HEK293 (cell line): ENCODE data around the gene PWP1.

Experiments
- SP7 ChIP-seq: fragments of 450-650 bp; formaldehyde crosslinking; IDR thresholded peaks from 2 replicates; pipeline ENCODE4 v1.5.1; 2016; ENCODE audit warnings: missing biosample characterization, missing genetic modification characterization
- ZNF133 ChIP-seq: fragments of 450-650 bp; formaldehyde crosslinking; IDR thresholded peaks from 2 replicates; pipeline ENCODE4 v1.5.1; 2016; ENCODE audit warnings: missing biosample characterization, missing genetic modification characterization
- ZNF202 ChIP-seq: fragments of 450-650 bp; formaldehyde crosslinking; IDR thresholded peaks from 2 replicates; pipeline ENCODE4 v1.5.1; 2016; ENCODE audit warnings: missing biosample characterization, missing genetic modification characterization, borderline replicate concordance
- ZNF311 ChIP-seq: fragments of 450-650 bp; formaldehyde crosslinking; IDR thresholded peaks from 2 replicates; pipeline ENCODE4 v1.5.1; 2017; ENCODE audit warnings: missing biosample characterization, missing genetic modification characterization, borderline replicate concordance
- ZNF416 ChIP-seq: fragments of 450-650 bp; formaldehyde crosslinking; IDR thresholded peaks from 2 replicates; pipeline ENCODE4 v1.5.1; 2016; ENCODE audit warnings: missing biosample characterization, missing genetic modification characterization
- ZNF560 ChIP-seq: fragments of 450-650 bp; formaldehyde crosslinking; IDR thresholded peaks from 2 replicates; pipeline ENCODE4 v1.5.1; 2017; ENCODE audit warnings: missing biosample characterization, missing genetic modification characterization, borderline replicate concordance
- ZSCAN18 ChIP-seq: fragments of 450-650 bp; formaldehyde crosslinking; IDR thresholded peaks from 2 replicates; pipeline ENCODE4 v1.5.1; 2016; ENCODE audit warnings: missing biosample characterization, missing genetic modification characterization
- TF ChIP-seq, protein P1 (sequence below): fragments of 450-650 bp; formaldehyde crosslinking; IDR thresholded peaks from 2 replicates; pipeline ENCODE4 v1.5.1; 2016; ENCODE audit warnings: missing biosample characterization, missing genetic modification characterization
- TF ChIP-seq, protein P2 (sequence below): fragments of 450-650 bp; formaldehyde crosslinking; optimal IDR thresholded peaks from 2 replicates; pipeline ENCODE3; 2016; ENCODE audit warnings: missing biosample characterization, mild to moderate bottlenecking, missing genetic modification characterization
- TF ChIP-seq, protein P3 (sequence below): fragments of 450-650 bp; formaldehyde crosslinking; IDR thresholded peaks from 2 replicates; pipeline ENCODE4; 2016; ENCODE audit warnings: missing biosample characterization, missing genetic modification characterization

- TF ChIP-seq, protein P1, sequence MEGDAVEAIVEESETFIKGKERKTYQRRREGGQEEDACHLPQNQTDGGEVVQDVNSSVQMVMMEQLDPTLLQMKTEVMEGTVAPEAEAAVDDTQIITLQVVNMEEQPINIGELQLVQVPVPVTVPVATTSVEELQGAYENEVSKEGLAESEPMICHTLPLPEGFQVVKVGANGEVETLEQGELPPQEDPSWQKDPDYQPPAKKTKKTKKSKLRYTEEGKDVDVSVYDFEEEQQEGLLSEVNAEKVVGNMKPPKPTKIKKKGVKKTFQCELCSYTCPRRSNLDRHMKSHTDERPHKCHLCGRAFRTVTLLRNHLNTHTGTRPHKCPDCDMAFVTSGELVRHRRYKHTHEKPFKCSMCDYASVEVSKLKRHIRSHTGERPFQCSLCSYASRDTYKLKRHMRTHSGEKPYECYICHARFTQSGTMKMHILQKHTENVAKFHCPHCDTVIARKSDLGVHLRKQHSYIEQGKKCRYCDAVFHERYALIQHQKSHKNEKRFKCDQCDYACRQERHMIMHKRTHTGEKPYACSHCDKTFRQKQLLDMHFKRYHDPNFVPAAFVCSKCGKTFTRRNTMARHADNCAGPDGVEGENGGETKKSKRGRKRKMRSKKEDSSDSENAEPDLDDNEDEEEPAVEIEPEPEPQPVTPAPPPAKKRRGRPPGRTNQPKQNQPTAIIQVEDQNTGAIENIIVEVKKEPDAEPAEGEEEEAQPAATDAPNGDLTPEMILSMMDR (tag by site-specific recombination): no peak
- TF ChIP-seq ZNF133 (tag by site-specific recombination) (no peak), ZNF560 (tag by site-specific recombination) (no peak), ZNF311 (tag by site-specific recombination) (no peak), SP7 (no peak), ZNF416 (tag by site-specific recombination) (no peak), ZSCAN18 (no peak), ZNF202 (tag by site-specific recombination) (no peak)
- TF ChIP-seq, protein P2, sequence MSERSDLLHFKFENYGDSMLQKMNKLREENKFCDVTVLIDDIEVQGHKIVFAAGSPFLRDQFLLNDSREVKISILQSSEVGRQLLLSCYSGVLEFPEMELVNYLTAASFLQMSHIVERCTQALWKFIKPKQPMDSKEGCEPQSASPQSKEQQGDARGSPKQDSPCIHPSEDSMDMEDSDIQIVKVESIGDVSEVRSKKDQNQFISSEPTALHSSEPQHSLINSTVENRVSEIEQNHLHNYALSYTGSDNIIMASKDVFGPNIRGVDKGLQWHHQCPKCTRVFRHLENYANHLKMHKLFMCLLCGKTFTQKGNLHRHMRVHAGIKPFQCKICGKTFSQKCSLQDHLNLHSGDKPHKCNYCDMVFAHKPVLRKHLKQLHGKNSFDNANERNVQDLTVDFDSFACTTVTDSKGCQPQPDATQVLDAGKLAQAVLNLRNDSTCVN (tag by site-specific recombination): no peak
- TF ChIP-seq, protein P3, sequence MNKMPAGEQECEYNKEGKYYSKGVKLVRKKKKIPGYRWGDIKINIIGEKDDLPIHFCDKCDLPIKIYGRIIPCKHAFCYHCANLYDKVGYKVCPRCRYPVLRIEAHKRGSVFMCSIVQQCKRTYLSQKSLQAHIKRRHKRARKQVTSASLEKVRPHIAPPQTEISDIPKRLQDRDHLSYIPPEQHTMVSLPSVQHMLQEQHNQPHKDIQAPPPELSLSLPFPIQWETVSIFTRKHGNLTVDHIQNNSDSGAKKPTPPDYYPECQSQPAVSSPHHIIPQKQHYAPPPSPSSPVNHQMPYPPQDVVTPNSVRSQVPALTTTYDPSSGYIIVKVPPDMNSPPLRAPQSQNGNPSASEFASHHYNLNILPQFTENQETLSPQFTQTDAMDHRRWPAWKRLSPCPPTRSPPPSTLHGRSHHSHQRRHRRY (tag by site-specific recombination): no peak
Measured at GRCh38 chr12:107761502-107761904, 75.9 kb downstream of the PWP1 start.
